GM06990 (cell line): ENCODE data around the gene SEMA5B.

ENCODE experiments used
- DNase-seq: peaks from one replicate; pipeline ENCODE4 v3.0.0-alpha.2; 2011; ENCODE audit not compliant: insufficient read length; ENCODE audit errors: extremely low read depth
- H3K27me3 ChIP-seq: replicated peaks from 2 replicates; pipeline ENCODE4 v1.6.0; 2011; ENCODE audit warnings: low read length; ENCODE audit not compliant: control insufficient read depth, insufficient read depth
- H3K36me3 ChIP-seq: 2 replicates; pipeline ENCODE4 v1.5.1; 2011; ENCODE audit warnings: low read length; ENCODE audit not compliant: control insufficient read depth, insufficient read depth
- H3K4me3 ChIP-seq: replicated peaks from 2 replicates; pipeline ENCODE4 v1.5.1; 2011; ENCODE audit warnings: low read depth, mild to moderate bottlenecking, control low read depth, low read length
- CTCF ChIP-seq: IDR thresholded peaks from 2 replicates; pipeline ENCODE4 v1.5.1; 2011; ENCODE audit warnings: low read length, control low read depth, mild to moderate bottlenecking, inconsistent platforms; ENCODE audit not compliant: insufficient read depth, poor library complexity, severe bottlenecking

SEMA5B gene

GRCh38 chr3:122932251-122932967, 95.2 kb downstream of the SEMA5B start:
- no peaks in the 10 kb centered on the region for H3K36me3 ChIP-seq
- no peak overlapping the region for H3K4me3 ChIP-seq
- H3K27me3 ChIP-seq, result no peaks in the 10 kb centered on the region; the same call in 1 of the 2 replicates
- no peak for DNase-seq
- no peak for TF ChIP-seq CTCF

- H3K27me3 ChIP-seq, result no peaks in the 10 kb centered on the region; the same call in 1 of the 2 replicates
- DNase-seq, result no peak
- TF ChIP-seq CTCF, result no peak
- no peak overlapping the region for H3K4me3 ChIP-seq
- no peaks in the 10 kb centered on the region for H3K36me3 ChIP-seq
These were observed 95.9 kb downstream of the SEMA5B start for GRCh38 chr3:122931636-122932035.

GRCh38 chr3:122930063-122930997, 97.2 kb downstream of the SEMA5B start:
- Histone ChIP-seq H3K36me3 (no peaks in the 10 kb centered on the region), H3K4me3 (no peak overlapping the region), H3K27me3 (no peaks in the 10 kb centered on the region; the same call in 1 of the 2 replicates)
- no peak for TF ChIP-seq CTCF
- DNase-seq, result no peak

- no peaks in the 10 kb centered on the region for H3K36me3 ChIP-seq
- DNase-seq, result no peak
- no peaks in the 10 kb centered on the region; the same call in 1 of the 2 replicates for H3K27me3 ChIP-seq
- no peak overlapping the region for H3K4me3 ChIP-seq
- no peak for TF ChIP-seq CTCF
These were observed 98.1 kb downstream of the SEMA5B start for GRCh38 chr3:122929188-122930062.

GRCh38 chr3:122928396-122929187, 99.0 kb downstream of the SEMA5B start:
- Histone ChIP-seq H3K4me3 (no peak overlapping the region), H3K27me3 (no peaks in the 10 kb centered on the region; the same call in none of the 2 replicates), H3K36me3 (no peaks in the 10 kb centered on the region)
- TF ChIP-seq CTCF, result no peak
- no peak for DNase-seq
